Measurements from ENCODE around the gene CATSPER3.

- TF ChIP-seq EEA1 (CRISPR knock-in tag; IDR thresholded peaks at IDR 0.05; ENCODE audit: borderline replicate concordance) (no peak), CTCF (CRISPR knock-in tag; IDR thresholded peaks at IDR 0.05) (no peak), KLF6 (CRISPR knock-in tag; IDR thresholded peaks at IDR 0.05) (no peak), JUNB (CRISPR knock-in tag; IDR thresholded peaks at IDR 0.05; ENCODE audit: borderline replicate concordance) (no peak), NR1H2 (CRISPR knock-in tag; IDR thresholded peaks at IDR 0.05; ENCODE audit: borderline replicate concordance, low read depth) (no peak), MAZ (IDR thresholded peaks at IDR 0.05; ENCODE audit: borderline replicate concordance, low read depth, low read length) (no peak), MAZ (CRISPR knock-in tag; IDR thresholded peaks at IDR 0.05; ENCODE audit: low read depth) (no peak), PRDM10 (CRISPR knock-in tag; IDR thresholded peaks at IDR 0.05; ENCODE audit: low read depth) (no peak), DPF2 (CRISPR knock-in tag; IDR thresholded peaks at IDR 0.05; ENCODE audit: borderline replicate concordance, low read depth) (no peak), ZNF274 (CRISPR knock-in tag; IDR thresholded peaks at IDR 0.05) (no peak)
Measured at GRCh38 chr5:135007305-135007704, 39.6 kb downstream of the CATSPER3 start.
